Karpas-422 (cell line): Measurements from ENCODE around the gene CTNNA1. TPM values are rescaled to one million over a fixed set of nuclear protein-coding genes. Genes with fewer than 3 reads are reported as not detected.

Source experiments
- DNase-seq: peaks from one replicate; pipeline ENCODE4 v3.0.0-alpha.2; 2015
- H2AFZ ChIP-seq: fragments of 200-600 bp; sonication (generic); 2 replicates; pipeline ENCODE4 v1.6.1; 2014; ENCODE audit warnings: antibody characterized with exemption, low read length, mixed read lengths
- H3K27ac ChIP-seq: fragments of 200-600 bp; sonication (generic); 2 replicates; pipeline ENCODE4 v1.5.1; 2014; ENCODE audit warnings: mild to moderate bottlenecking, low read length, moderate library complexity
- H3K27me3 ChIP-seq: fragments of 200-600 bp; sonication (generic); 2 replicates; pipeline ENCODE4 v1.6.1; 2014; ENCODE audit warnings: low read length, mixed read lengths
- H3K36me3 ChIP-seq: fragments of 200-600 bp; sonication (generic); 2 replicates; pipeline ENCODE4 v1.6.1; 2014; ENCODE audit warnings: low read length, mixed read lengths; ENCODE audit not compliant: insufficient read depth
- H3K4me1 ChIP-seq: fragments of 200-600 bp; sonication (generic); 2 replicates; pipeline ENCODE4 v1.6.1; 2014; ENCODE audit warnings: mild to moderate bottlenecking, low read length, mixed read lengths
- H3K4me2 ChIP-seq: fragments of 200-600 bp; sonication (generic); 2 replicates; pipeline ENCODE4 v1.6.1; 2014; ENCODE audit warnings: low read length, low read depth, mild to moderate bottlenecking; ENCODE audit not compliant: poor library complexity, severe bottlenecking
- H3K4me3 ChIP-seq: fragments of 200-600 bp; sonication (generic); 2 replicates; pipeline ENCODE4 v1.5.1; 2014; ENCODE audit warnings: mild to moderate bottlenecking, antibody characterized with exemption, low read length, mixed read lengths
- H3K79me2 ChIP-seq: fragments of 200-600 bp; sonication (generic); 2 replicates; pipeline ENCODE4 v1.6.1; 2014; ENCODE audit warnings: mild to moderate bottlenecking, low read length, mixed read lengths
- H3K9ac ChIP-seq: fragments of 200-600 bp; sonication (generic); 2 replicates; pipeline ENCODE4 v1.6.0; 2014; ENCODE audit warnings: low read length
- H3K9me2 ChIP-seq: fragments of 200-600 bp; sonication (generic), shearing (Covaris generic); replicated peaks from 2 replicates; pipeline ENCODE4 v1.6.0; 2014; ENCODE audit warnings: mild to moderate bottlenecking, low read length, moderate library complexity; ENCODE audit not compliant: insufficient read depth
- H3K9me3 ChIP-seq: fragments of 300-700, 200-600 bp; sonication (generic); 2 replicates; pipeline ENCODE4 v1.6.1; 2014; ENCODE audit warnings: low read length, mixed read lengths
- H4K20me1 ChIP-seq: fragments of 200-600 bp; sonication (generic); 2 replicates; pipeline ENCODE4 v1.6.1; 2014; ENCODE audit warnings: mild to moderate bottlenecking, antibody characterized with exemption, low read length, low read depth; ENCODE audit not compliant: insufficient read depth
- total RNA-seq: library from RNA; depleted of rRNA; stranded (reverse); fragments of >200 nt; shearing (Covaris generic); gene quantifications from 2 replicates; pipeline ENCODE4 v1.2.3, GENCODE V29; 2014; ENCODE audit warnings: low replicate concordance

Gene CTNNA1
- total RNA-seq, 1 experiment from 2014 or later = 13.2 TPM

- Histone ChIP-seq H4K20me1 (no peaks in the 10 kb centered on the region), H2AFZ (no peak overlapping the region), H3K9ac (no peak overlapping the region), H3K36me3 (no peaks in the 10 kb centered on the region), H3K9me3 (no peaks in the 10 kb centered on the region), H3K79me2 (no peaks in the 10 kb centered on the region), H3K27ac (no peak overlapping the region), H3K27me3 (no peaks in the 10 kb centered on the region), H3K4me1 (no peaks in the 10 kb centered on the region), H3K9me2 (no peaks in the 10 kb centered on the region), H3K4me3 (no peak overlapping the region), H3K4me2 (no peak overlapping the region)
- no peak for DNase-seq
These were observed 90.9 kb downstream of the CTNNA1 start for GRCh38 chr5:138844125-138844461.

DNA sequence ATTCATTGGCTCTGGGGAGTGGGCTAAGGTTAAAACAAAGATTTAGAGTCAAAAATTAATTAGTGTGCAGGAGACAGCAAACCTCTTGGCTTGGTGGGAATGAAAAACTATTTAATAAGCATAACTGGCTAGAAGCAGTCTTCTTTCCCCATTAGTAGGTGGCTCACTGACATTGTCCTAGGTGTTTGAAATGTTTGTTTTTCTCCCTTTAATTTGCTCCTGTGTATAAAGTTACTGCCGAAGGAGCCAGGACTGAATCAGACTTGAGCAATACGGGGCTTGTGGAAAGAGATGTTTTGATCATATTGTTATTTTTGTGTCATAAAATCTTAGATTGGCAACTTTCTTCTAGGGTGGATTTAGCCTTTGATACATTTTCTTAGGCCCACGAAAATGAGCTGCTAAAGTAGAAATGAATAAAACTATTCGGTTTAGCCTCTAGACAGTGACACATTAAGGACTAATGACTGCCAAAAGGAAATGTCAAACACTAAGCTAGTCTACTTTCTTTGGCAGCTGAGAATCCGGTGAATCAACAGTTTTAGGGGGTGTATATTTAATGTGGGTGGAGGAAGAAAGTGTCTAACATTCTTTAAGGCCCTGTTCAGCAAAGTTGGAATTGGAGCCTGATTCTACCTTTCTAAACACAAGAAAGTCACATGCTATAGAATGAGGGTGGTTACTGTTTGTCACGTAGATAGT is 91.7 kb downstream of the CTNNA1 start:
- Histone ChIP-seq H3K4me2 (no peak overlapping the region), H3K79me2 (no peaks in the 10 kb centered on the region), H4K20me1 (no peaks in the 10 kb centered on the region)

GRCh38 chr5:138849439-138849838 is 96.2 kb downstream of the CTNNA1 start:
- Histone ChIP-seq H3K79me2 (no peaks in the 10 kb centered on the region), H3K9ac (no peak overlapping the region), H4K20me1 (no peaks in the 10 kb centered on the region), H3K4me2 (no peak overlapping the region), H2AFZ (no peak overlapping the region), H3K9me3 (no peaks in the 10 kb centered on the region), H3K36me3 (no peaks in the 10 kb centered on the region), H3K27me3 (no peaks in the 10 kb centered on the region), H3K4me3 (no peak overlapping the region), H3K9me2 (no peaks in the 10 kb centered on the region), H3K27ac (no peak overlapping the region), H3K4me1 (peaks cover 7% of the 10 kb centered on the region)
- no peak for DNase-seq

More for the DNA sequence above, 91.7 kb downstream of the CTNNA1 start:
- no peak overlapping the region for H3K4me3 ChIP-seq
- H3K27ac ChIP-seq = no peak overlapping the region
- H3K9me3 ChIP-seq = no peaks in the 10 kb centered on the region
- H3K27me3 ChIP-seq = no peaks in the 10 kb centered on the region
- H3K9ac ChIP-seq = no peak overlapping the region
- no peaks in the 10 kb centered on the region for H3K36me3 ChIP-seq
- H2AFZ ChIP-seq = no peak overlapping the region
- no peaks in the 10 kb centered on the region for H3K9me2 ChIP-seq
- H3K4me1 ChIP-seq = peaks cover 6% of the 10 kb centered on the region
- DNase-seq = no peak

GRCh38 chr5:138849882-138850281 is 96.7 kb downstream of the CTNNA1 start:
- no peak overlapping the region for H3K9ac ChIP-seq
- no peaks in the 10 kb centered on the region for H3K9me2 ChIP-seq
- no peak for DNase-seq
- H3K4me1 ChIP-seq = peaks cover 7% of the 10 kb centered on the region
- no peaks in the 10 kb centered on the region for H3K9me3 ChIP-seq
- H3K4me2 ChIP-seq = no peak overlapping the region
- no peaks in the 10 kb centered on the region for H3K27me3 ChIP-seq
- no peaks in the 10 kb centered on the region for H3K79me2 ChIP-seq
- H3K27ac ChIP-seq = no peak overlapping the region
- no peaks in the 10 kb centered on the region for H4K20me1 ChIP-seq
- no peak overlapping the region for H2AFZ ChIP-seq
- H3K4me3 ChIP-seq = no peak overlapping the region
- no peaks in the 10 kb centered on the region for H3K36me3 ChIP-seq

GRCh38 chr5:138850865-138851435 is 97.7 kb downstream of the CTNNA1 start:
- Histone ChIP-seq H3K9ac (no peak overlapping the region), H2AFZ (no peak overlapping the region), H3K27ac (no peak overlapping the region), H4K20me1 (no peaks in the 10 kb centered on the region), H3K79me2 (no peaks in the 10 kb centered on the region), H3K9me2 (no peaks in the 10 kb centered on the region), H3K4me3 (no peak overlapping the region), H3K36me3 (no peaks in the 10 kb centered on the region), H3K4me2 (no peak overlapping the region), H3K9me3 (no peaks in the 10 kb centered on the region), H3K4me1 (peaks cover 7% of the 10 kb centered on the region), H3K27me3 (no peaks in the 10 kb centered on the region)
- no peak for DNase-seq

GRCh38 chr5:138853132-138853531 is 99.9 kb downstream of the CTNNA1 start:
- H4K20me1 ChIP-seq = no peaks in the 10 kb centered on the region

GRCh38 chr5:138867011-138867410 is 113.8 kb downstream of the CTNNA1 start:
- Histone ChIP-seq H3K9me2 (no peaks in the 10 kb centered on the region), H3K9me3 (peaks cover 5% of the 10 kb centered on the region; the same call in 1 of the 2 replicates), H3K9ac (no peak overlapping the region), H3K27ac (no peak overlapping the region), H4K20me1 (no peaks in the 10 kb centered on the region), H3K79me2 (no peaks in the 10 kb centered on the region), H3K36me3 (no peaks in the 10 kb centered on the region), H2AFZ (no peak overlapping the region), H3K4me3 (no peak overlapping the region), H3K27me3 (no peaks in the 10 kb centered on the region), H3K4me1 (no peaks in the 10 kb centered on the region), H3K4me2 (no peak overlapping the region)
- no peak for DNase-seq

More at GRCh38 chr5:138853132-138853531, 99.9 kb downstream of the CTNNA1 start:
- Histone ChIP-seq H3K4me3 (no peak overlapping the region), H3K9me3 (no peaks in the 10 kb centered on the region), H3K9me2 (no peaks in the 10 kb centered on the region), H3K9ac (no peak overlapping the region), H3K4me2 (no peak overlapping the region), H3K36me3 (no peaks in the 10 kb centered on the region), H3K27me3 (no peaks in the 10 kb centered on the region), H2AFZ (no peak overlapping the region), H3K4me1 (peaks cover 7% of the 10 kb centered on the region), H3K27ac (no peak overlapping the region), H3K79me2 (no peaks in the 10 kb centered on the region)
- no peak for DNase-seq

DNA sequence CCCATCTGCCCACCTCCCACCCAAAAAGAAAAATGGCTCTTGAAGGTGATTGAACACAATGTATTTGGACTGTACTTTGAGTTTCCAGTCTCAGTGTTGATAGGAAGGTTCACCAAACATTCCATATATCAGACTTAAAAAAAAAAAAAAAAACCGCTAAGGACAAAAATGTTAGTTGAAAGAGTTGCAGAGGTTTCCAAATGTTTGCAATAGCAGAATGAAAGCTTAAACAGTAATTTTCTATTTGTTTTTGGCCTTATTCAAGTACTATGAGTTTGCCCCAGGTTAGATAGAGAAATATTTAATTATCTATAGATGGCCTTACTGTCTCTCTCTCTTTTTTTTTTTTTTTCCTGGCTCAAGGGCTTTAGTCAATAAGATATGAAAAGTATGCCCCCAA is 115.8 kb downstream of the CTNNA1 start:
- H3K4me3 ChIP-seq = no peak overlapping the region
- H3K36me3 ChIP-seq = no peaks in the 10 kb centered on the region
- DNase-seq = no peak
- H3K4me1 ChIP-seq = no peaks in the 10 kb centered on the region
- no peaks in the 10 kb centered on the region for H3K79me2 ChIP-seq
- no peaks in the 10 kb centered on the region for H3K9me3 ChIP-seq
- H3K4me2 ChIP-seq = no peak overlapping the region
- H3K27me3 ChIP-seq = no peaks in the 10 kb centered on the region
- no peak overlapping the region for H2AFZ ChIP-seq
- H3K27ac ChIP-seq = no peak overlapping the region
- no peaks in the 10 kb centered on the region for H4K20me1 ChIP-seq
- H3K9ac ChIP-seq = no peak overlapping the region
- H3K9me2 ChIP-seq = no peaks in the 10 kb centered on the region
